C4-2B (cell line): ENCODE results near the gene ABCF2.

Experiments used
- H3K27ac ChIP-seq: fragments of 450-650 bp; 2 replicates; pipeline ENCODE4 v1.5.1; 2017
- ZFX ChIP-seq: fragments of 450-650 bp; IDR thresholded peaks from 2 replicates; pipeline ENCODE4 v1.6.1; 2017
- TF ChIP-seq, protein P1 (sequence below): fragments of 450-650 bp; conservative IDR thresholded peaks from 2 replicates; pipeline ENCODE4 v1.5.1; 2017; ENCODE audit warnings: mild to moderate bottlenecking

The ABCF2 gene

DNA sequence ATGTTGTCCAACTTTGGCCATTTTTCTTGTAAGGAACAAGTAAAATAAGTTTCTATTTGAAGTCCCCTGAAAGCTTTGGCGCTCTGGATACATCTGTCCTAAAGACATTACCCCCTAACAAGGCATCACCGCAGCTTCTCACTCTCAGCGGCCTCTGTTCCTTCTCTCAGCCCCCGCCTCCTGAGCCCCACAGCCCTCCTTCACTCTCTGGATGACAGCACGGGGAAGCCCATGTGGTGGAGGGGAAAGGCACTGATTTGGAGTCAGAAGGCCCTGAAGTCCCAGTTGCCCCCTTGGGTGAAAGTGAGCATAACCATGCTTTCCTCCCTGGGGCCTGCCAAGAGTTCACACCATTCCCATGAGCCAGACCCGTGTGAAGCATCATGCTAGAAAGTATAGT is 21.3 kb downstream of the ABCF2 start:
- H3K27ac ChIP-seq = no peak overlapping the region
- TF ChIP-seq ZFX = no peak
- TF ChIP-seq, protein P1, sequence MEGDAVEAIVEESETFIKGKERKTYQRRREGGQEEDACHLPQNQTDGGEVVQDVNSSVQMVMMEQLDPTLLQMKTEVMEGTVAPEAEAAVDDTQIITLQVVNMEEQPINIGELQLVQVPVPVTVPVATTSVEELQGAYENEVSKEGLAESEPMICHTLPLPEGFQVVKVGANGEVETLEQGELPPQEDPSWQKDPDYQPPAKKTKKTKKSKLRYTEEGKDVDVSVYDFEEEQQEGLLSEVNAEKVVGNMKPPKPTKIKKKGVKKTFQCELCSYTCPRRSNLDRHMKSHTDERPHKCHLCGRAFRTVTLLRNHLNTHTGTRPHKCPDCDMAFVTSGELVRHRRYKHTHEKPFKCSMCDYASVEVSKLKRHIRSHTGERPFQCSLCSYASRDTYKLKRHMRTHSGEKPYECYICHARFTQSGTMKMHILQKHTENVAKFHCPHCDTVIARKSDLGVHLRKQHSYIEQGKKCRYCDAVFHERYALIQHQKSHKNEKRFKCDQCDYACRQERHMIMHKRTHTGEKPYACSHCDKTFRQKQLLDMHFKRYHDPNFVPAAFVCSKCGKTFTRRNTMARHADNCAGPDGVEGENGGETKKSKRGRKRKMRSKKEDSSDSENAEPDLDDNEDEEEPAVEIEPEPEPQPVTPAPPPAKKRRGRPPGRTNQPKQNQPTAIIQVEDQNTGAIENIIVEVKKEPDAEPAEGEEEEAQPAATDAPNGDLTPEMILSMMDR = no peak

DNA sequence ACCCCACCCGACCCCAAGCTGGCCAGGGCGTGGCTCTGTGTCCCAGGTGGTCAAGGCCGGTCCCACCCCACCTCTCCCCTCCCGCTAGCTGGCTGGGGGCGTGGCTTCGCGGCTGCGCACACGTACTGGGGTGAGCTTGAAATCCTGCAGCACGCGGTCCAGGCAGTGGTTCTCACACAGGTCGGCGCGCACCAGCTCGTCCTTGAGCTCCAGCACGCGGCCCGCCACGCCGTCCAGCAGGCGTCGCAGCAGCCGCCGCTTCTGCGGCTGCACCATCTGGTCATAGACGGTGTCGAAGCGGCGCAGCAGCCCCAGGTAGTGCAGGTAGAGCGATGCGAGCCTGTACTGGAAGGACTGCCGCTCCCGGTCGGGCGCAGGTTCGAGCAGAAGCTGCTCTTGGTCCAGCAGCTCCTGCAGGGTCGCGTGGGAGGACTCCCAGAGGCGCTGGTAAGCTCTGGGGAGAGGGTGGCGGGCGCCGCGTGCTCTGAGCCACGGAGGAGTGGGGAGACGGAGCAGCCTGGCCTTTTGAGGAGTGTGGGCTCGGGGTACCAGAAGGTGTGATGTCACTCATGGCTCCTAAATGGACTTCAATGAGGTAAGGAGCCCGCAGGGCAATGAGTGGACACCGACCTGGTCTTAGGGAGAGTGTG is 22.5 kb downstream of the ABCF2 start:
- H3K27ac ChIP-seq = no peak overlapping the region
- TF ChIP-seq ZFX = no peak
- TF ChIP-seq, protein P1 = peak; percentile 79

DNA sequence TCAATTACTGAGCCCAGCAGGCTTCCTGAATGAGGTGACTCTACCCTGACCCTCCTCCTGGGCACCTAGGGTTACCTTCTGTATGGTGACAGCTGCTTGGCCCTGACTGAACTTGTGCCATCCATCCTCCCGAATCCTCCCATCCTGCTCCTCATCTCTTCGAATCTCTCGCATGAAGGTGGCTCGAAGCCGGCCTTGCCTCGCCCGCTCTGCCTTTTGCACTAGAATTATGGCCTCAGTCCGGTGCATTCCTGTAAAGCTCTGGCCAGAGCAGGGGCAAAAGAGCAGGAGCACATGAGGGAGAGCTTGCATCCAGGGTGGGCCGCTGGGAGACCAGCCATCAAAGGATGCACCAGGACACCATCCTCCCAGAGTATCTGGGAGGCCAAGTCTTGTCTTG is 24.2 kb downstream of the ABCF2 start:
- H3K27ac ChIP-seq = no peak overlapping the region
- TF ChIP-seq ZFX = no peak
- TF ChIP-seq, protein P1 = no peak

DNA sequence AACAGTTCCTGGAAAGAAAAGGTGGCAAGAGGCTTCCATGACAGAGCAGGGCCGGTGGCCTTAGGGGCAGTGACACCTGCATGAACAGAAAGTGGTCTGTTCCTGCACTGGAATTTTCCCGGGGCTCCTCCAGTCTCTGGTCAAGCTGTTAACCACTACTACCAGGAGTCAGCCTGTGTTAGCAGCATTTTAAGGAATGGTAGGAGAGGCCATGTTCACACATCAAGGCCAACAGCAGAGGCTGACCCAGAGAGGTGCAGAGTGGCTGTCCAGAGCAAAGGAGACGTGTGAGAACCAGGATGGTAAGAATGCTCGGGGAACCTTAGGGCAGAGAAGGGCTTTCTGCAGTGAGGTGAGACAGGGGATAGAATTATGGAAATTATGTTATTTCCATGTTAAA is 25.3 kb downstream of the ABCF2 start:
- TF ChIP-seq ZFX = no peak
- TF ChIP-seq, protein P1 = no peak

DNA sequence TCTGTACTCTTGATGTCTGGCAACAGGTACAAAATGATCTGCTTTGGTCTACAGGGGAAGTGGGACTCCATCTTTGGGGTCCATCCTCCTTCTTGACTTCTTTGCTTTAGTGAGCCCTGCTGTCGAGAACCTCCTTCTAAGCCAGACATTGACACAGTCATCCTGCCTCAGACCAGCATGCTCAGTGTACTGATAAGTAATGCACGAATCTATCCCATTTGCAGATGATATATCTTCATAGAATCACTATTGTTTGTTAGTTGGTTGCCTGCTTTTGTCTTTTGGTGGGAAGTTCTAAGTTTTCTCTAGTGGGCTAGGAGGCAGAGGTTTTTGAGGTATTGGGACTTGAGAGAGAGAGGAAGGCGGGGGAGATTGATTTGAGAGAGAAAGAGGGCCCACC is 25.7 kb downstream of the ABCF2 start:
- no peak for TF ChIP-seq ZFX
- TF ChIP-seq, protein P1 = no peak
- no peak overlapping the region for H3K27ac ChIP-seq

More for the DNA sequence above, 25.3 kb downstream of the ABCF2 start:
- no peak overlapping the region for H3K27ac ChIP-seq

DNA sequence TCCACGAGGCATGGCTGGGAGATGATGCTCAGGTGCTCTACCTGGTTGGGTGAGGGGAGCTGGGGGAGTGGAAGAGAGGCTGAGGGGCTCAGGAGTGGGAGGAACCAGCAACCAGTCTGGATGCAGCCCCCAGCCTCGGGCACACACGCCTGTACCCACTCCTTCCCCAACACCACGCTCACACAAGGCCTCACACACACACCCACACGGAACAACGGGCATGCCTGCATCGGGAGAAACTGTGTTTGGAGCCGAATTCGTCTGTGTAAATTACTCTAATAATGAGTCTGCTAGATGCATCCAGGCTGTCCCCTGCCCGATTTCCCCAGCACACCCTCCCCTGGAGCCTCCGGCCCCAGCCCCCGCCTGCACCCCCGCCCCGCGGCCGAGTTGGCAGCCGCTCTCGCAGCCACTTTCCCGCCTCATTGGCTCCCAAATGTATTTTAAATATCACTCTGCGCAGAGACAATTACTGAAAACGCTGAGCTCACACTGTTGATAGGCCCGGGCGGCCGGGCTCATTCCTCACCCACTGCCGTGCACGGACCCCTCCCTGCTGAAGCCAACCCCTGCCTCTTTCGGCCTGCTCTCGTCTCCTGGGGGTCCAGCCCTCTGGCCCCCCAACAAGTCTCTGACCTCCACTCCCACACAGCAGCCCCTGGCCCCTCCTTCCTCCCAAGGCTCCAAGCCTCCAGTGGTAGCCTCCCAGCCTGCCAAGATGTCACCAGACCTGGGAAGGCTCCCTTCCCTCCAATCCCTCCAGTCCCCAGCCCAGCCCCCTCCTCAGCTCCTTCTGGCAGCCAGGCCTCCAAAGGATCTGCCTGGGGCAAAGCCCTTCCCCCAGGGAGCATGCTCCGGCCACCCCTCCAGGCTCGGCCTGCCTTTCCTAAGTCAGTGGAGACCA is 27.8 kb downstream of the ABCF2 start:
- H3K27ac ChIP-seq = no peak overlapping the region
- no peak for TF ChIP-seq ZFX
- TF ChIP-seq, protein P1 = no peak

DNA sequence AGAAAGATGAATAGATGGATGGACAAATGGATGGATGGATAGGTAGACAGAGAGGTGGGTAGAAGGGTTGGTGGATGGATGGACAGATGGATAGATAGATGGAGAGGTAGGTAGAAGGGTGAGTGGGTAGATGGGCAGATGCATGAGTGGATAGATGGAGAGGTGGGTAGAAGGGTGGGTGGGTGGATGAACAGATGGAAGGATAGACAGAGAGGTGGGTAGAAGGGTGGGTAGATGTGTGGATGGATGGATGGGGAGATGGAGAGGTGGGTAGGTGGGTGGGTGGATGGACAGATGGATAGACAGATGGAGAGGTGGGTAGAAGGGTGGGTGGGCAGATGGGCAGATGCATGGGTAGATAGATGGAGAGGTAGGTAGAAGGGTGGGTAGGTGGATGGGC is 29.1 kb downstream of the ABCF2 start:
- H3K27ac ChIP-seq = no peak overlapping the region
- TF ChIP-seq, protein P1 = no peak
- no peak for TF ChIP-seq ZFX
